SK-N-SH (cell line): ENCODE results near the gene ZBTB3. TPM values are rescaled to one million over a fixed set of nuclear protein-coding genes. Genes with fewer than 3 reads are reported as not detected.

ENCODE experiments used
- CTCF ChIA-PET: fragments of 300-600, 350-600 bp; formaldehyde crosslinking; extraction: SDS; loops from one replicate; lab custom pipeline; 2021; lab: Yijun Ruan, JAX
- POLR2A ChIA-PET: fragments of 350-600 bp; sonication (Branson Sonifier 250); formaldehyde crosslinking; extraction: SDS; loops from one replicate; lab custom pipeline; 2020; ENCODE audit warnings: antibody characterized with exemption, inconsistent platforms; lab: Yijun Ruan, JAX
- DNase-seq: peaks from one replicate; pipeline ENCODE4 v3.0.0; 2012
- H2AFZ ChIP-seq: fragments of 200-600 bp; sonication (generic); 2 replicates; pipeline ENCODE4 v1.8.1; 2016; ENCODE audit warnings: antibody characterized with exemption, mild to moderate bottlenecking, low read depth
- H3F3A ChIP-seq: fragments of 200-600 bp; sonication (generic); replicated peaks from 2 replicates; pipeline ENCODE3; 2016; ENCODE audit warnings: antibody characterized with exemption, mild to moderate bottlenecking; ENCODE audit not compliant: insufficient read depth
- H3K27ac ChIP-seq, 2 experiments: fragments of 200-500 bp in 1 of 2; fragments of 200-600 bp in 1 of 2; sonication (Bioruptor generic) in 1 of 2; sonication (generic), shearing (Covaris generic) in 1 of 2; 2 replicates each; pipeline versions ENCODE4 v1.5.1 to v1.6.1; 2014 to 2016; ENCODE audit warnings: low read depth in 2 of 2, inconsistent platforms in 1 of 2, low read length in 1 of 2, mild to moderate bottlenecking in 1 of 2, mixed read lengths in 1 of 2
- H3K27me3 ChIP-seq: fragments of 200-600 bp; sonication (generic), shearing (Covaris generic); 2 replicates; pipeline ENCODE4 v1.6.1; 2016; ENCODE audit warnings: mixed run types; ENCODE audit not compliant: insufficient read depth
- H3K36me3 ChIP-seq, 2 experiments: fragments of 200-500 bp in 1 of 2; fragments of 200-600 bp in 1 of 2; sonication (Bioruptor generic) in 1 of 2; sonication (generic) in 1 of 2; replicated peaks in 1 of 2; 2 replicates each; pipeline versions ENCODE3 to v1.5.1; 2014 to 2016; ENCODE audit warnings: low read length in 1 of 2, mild to moderate bottlenecking in 1 of 2; ENCODE audit not compliant: insufficient read depth in 2 of 2, control insufficient read depth in 1 of 2
- H3K4me1 ChIP-seq, 2 experiments: fragments of 200-500 bp in 1 of 2; fragments of 200-600 bp in 1 of 2; sonication (Bioruptor generic) in 1 of 2; sonication (generic), shearing (Covaris generic) in 1 of 2; 2 replicates each; pipeline versions ENCODE4 v1.5.1 to v1.6.1; 2014 to 2016; ENCODE audit warnings: low read depth in 1 of 2, low read length in 1 of 2, mixed run types in 1 of 2; ENCODE audit not compliant: insufficient read depth in 2 of 2, control insufficient read depth in 1 of 2
- H3K4me2 ChIP-seq: fragments of 200-600 bp; sonication (generic), shearing (Covaris generic); 2 replicates; pipeline ENCODE4 v1.6.1; 2017; ENCODE audit warnings: mixed run types
- H3K4me3 ChIP-seq, 2 experiments: fragments of 200-500 bp in 1 of 2; fragments of 200-600 bp in 1 of 2; sonication (Bioruptor generic) in 1 of 2; sonication (generic), shearing (Covaris generic) in 1 of 2; 2 replicates each; pipeline versions ENCODE4 v1.5.1 to v1.8.1; 2014 to 2016; ENCODE audit warnings: low read depth in 2 of 2, inconsistent platforms in 1 of 2, low read length in 1 of 2, mild to moderate bottlenecking in 1 of 2, mixed read lengths in 1 of 2, moderate library complexity in 1 of 2
- H3K79me2 ChIP-seq: fragments of 200-600 bp; sonication (generic); 2 replicates; pipeline ENCODE4 v1.8.1; 2017; ENCODE audit warnings: mild to moderate bottlenecking; ENCODE audit not compliant: insufficient read depth
- H3K9ac ChIP-seq: fragments of 200-600 bp; sonication (generic); 2 replicates; pipeline ENCODE4 v1.6.1; 2017; ENCODE audit warnings: mixed run types
- H3K9me2 ChIP-seq: fragments of 200-600 bp; sonication (generic); 2 replicates; pipeline ENCODE4 v1.6.1; 2017; ENCODE audit warnings: mixed run types
- H3K9me3 ChIP-seq: fragments of 200-600 bp; sonication (generic); 2 replicates; pipeline ENCODE4 v1.6.1; 2017; ENCODE audit warnings: mixed run types, mild to moderate bottlenecking, moderate library complexity
- H4K20me1 ChIP-seq: fragments of 200-600 bp; sonication (generic); 2 replicates; pipeline ENCODE4 v1.6.1; 2017; ENCODE audit warnings: mild to moderate bottlenecking, mixed run types; ENCODE audit not compliant: insufficient read depth
- ELF1 ChIP-seq: IDR thresholded peaks from 2 replicates; pipeline ENCODE4 v1.4.0; 2012
- EP300 ChIP-seq, 2 experiments: IDR thresholded peaks; 2 replicates each; pipeline versions ENCODE4 v1.4.0 to v1.6.1; 2012; ENCODE audit warnings: borderline replicate concordance in 1 of 2, low read depth in 1 of 2, low read length in 1 of 2
- EZH2phosphoT487 ChIP-seq: fragments of 200-600 bp; sonication (generic); IDR thresholded peaks from 2 replicates; pipeline ENCODE4 v1.6.1; 2017; ENCODE audit warnings: low read depth, mixed run types, mild to moderate bottlenecking, antibody characterized with exemption, moderate library complexity, borderline replicate concordance
- FOXM1 ChIP-seq: IDR thresholded peaks from 2 replicates; pipeline ENCODE4 v1.4.0; 2012; ENCODE audit warnings: low read depth, mild to moderate bottlenecking
- IRF3 ChIP-seq: fragments of 150-350 bp; IDR thresholded peaks from 2 replicates; pipeline ENCODE4 v1.6.1; 2016; ENCODE audit warnings: mild to moderate bottlenecking, low read depth, low read length
- JUND ChIP-seq: IDR thresholded peaks from 2 replicates; pipeline ENCODE4 v1.4.0; 2012
- MEF2A ChIP-seq: IDR thresholded peaks from 2 replicates; pipeline ENCODE4 v1.4.0; 2012; ENCODE audit warnings: low read depth, borderline replicate concordance
- NFIC ChIP-seq: IDR thresholded peaks from 2 replicates; pipeline ENCODE4 v1.4.0; 2012; ENCODE audit warnings: borderline replicate concordance
- NRF1 ChIP-seq: IDR thresholded peaks from 2 replicates; pipeline ENCODE4 v1.6.1; 2012; ENCODE audit warnings: low read depth, mild to moderate bottlenecking, low read length
- RCOR1 ChIP-seq: fragments of 150-350 bp; IDR thresholded peaks from 2 replicates; pipeline ENCODE4 v1.6.1; 2017; ENCODE audit warnings: antibody characterized with exemption, low read length
- RFX5 ChIP-seq: IDR thresholded peaks from 2 replicates; pipeline ENCODE4 v1.6.1; 2012; ENCODE audit warnings: mild to moderate bottlenecking, improper control_type of control experiment, low read length
- RXRA ChIP-seq: IDR thresholded peaks from 2 replicates; pipeline ENCODE4 v1.4.0; 2012; ENCODE audit warnings: low read depth, mild to moderate bottlenecking, borderline replicate concordance
- SMC3 ChIP-seq: IDR thresholded peaks from 2 replicates; pipeline ENCODE4 v1.6.1; 2012; ENCODE audit warnings: low read depth, low read length, improper control_type of control experiment
- TAF1 ChIP-seq: IDR thresholded peaks from 2 replicates; pipeline ENCODE4 v1.6.1; 2012; ENCODE audit warnings: low read depth, mild to moderate bottlenecking, low read length, moderate library complexity, borderline replicate concordance
- ZBTB33 ChIP-seq: IDR thresholded peaks from 2 replicates; pipeline ENCODE4 v1.4.0; 2012; ENCODE audit warnings: low read depth, borderline replicate concordance
- WGBS: methylation state at CpG from one replicate; pipeline ENCODE4 v1.1.6; 2017; ENCODE audit warnings: low lambda C conversion rate; 5-methylcytosine and 5-hydroxymethylcytosine counted together
- polyA plus RNA-seq, 3 experiments: library from polyadenylated mRNA; depleted of rRNA; stranded (reverse); fragments of >200 nt; gene quantifications; 2 replicates each; pipeline ENCODE4 v1.2.3, GENCODE V29; 2012
- TF ChIP-seq, protein P1 (sequence below): IDR thresholded peaks from 2 replicates; pipeline ENCODE4 v1.4.0; 2012; ENCODE audit warnings: low read depth
- TF ChIP-seq, protein P2 (sequence below): IDR thresholded peaks from 2 replicates; pipeline ENCODE4 v1.6.1; 2012; ENCODE audit warnings: mild to moderate bottlenecking, low read depth, low read length, moderate library complexity

The ZBTB3 gene
- polyA plus RNA-seq, 1 of the 3 experiments (the other 2 are of a cell fraction) = 2.1 TPM

- TF ChIP-seq FOXM1 (no peak), JUND (no peak), MEF2A (no peak), NRF1 (no peak), RFX5 (no peak), ELF1 (peak; percentile 80), SMC3 (no peak), RXRA (no peak), ZBTB33 (no peak), NFIC (no peak), TAF1 (peak; percentile 78)
- TF ChIP-seq, protein P1, sequence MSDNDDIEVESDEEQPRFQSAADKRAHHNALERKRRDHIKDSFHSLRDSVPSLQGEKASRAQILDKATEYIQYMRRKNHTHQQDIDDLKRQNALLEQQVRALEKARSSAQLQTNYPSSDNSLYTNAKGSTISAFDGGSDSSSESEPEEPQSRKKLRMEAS = peak; percentile 65; the same call in 1 of the 2 replicates
Observed at GRCh38 chr11:62753736-62754603, at the start of gene ZBTB3 (continued).

DNA sequence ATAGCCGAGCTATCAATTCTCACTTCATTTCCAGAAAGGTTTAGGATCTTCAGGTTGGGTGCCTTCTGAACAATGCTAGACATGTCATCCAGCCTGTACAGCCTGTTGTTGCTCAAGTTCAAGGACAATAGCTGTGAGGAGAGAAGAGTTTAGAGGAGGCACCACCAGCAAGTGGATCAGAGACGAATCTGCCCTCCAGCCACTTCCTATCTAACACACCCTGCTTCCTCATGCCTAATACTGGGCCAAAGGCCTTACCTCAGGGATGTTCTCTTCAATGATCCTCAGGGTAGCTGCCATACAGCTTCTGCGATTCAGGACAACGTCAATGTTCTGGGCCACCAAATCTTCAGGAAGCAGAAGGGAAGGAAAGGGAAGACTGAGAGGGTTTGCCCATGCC lies 47.1 kb upstream of the ZBTB3 start:
- peaks cover 8 to 16% of the 10 kb centered on the region in 2 experiments for H3K4me1 ChIP-seq
- POLR2A ChIA-PET = interaction anchor here (0.7 to 1.5 kb wide), 3 partner anchors 14 to 129 kb away, joined by 3 to 5 read pairs (median 4); partner anchors contain the start of genes LBHD1, TMEM179B and UQCC3
- H4K20me1 ChIP-seq = peaks cover 16% of the 10 kb centered on the region
- no peak overlapping the region for H3K4me2 ChIP-seq
- H3K27ac ChIP-seq = no peak overlapping the region
- no peak for DNase-seq
- 95% methylated on average over 3 of the region's 4 CpGs for WGBS
- no peak overlapping the region for H3K9ac ChIP-seq
- TF ChIP-seq, protein P2, sequence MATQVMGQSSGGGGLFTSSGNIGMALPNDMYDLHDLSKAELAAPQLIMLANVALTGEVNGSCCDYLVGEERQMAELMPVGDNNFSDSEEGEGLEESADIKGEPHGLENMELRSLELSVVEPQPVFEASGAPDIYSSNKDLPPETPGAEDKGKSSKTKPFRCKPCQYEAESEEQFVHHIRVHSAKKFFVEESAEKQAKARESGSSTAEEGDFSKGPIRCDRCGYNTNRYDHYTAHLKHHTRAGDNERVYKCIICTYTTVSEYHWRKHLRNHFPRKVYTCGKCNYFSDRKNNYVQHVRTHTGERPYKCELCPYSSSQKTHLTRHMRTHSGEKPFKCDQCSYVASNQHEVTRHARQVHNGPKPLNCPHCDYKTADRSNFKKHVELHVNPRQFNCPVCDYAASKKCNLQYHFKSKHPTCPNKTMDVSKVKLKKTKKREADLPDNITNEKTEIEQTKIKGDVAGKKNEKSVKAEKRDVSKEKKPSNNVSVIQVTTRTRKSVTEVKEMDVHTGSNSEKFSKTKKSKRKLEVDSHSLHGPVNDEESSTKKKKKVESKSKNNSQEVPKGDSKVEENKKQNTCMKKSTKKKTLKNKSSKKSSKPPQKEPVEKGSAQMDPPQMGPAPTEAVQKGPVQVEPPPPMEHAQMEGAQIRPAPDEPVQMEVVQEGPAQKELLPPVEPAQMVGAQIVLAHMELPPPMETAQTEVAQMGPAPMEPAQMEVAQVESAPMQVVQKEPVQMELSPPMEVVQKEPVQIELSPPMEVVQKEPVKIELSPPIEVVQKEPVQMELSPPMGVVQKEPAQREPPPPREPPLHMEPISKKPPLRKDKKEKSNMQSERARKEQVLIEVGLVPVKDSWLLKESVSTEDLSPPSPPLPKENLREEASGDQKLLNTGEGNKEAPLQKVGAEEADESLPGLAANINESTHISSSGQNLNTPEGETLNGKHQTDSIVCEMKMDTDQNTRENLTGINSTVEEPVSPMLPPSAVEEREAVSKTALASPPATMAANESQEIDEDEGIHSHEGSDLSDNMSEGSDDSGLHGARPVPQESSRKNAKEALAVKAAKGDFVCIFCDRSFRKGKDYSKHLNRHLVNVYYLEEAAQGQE = no peak
- no peak for TF ChIP-seq IRF3
- TF ChIP-seq NRF1 = no peak
- TF ChIP-seq RCOR1 = no peak
- no peak for TF ChIP-seq EP300 (IDR thresholded peaks at IDR 0.05; ENCODE audit: borderline replicate concordance in 1 of 2, low read depth in 1 of 2, low read length in 1 of 2)
- TF ChIP-seq EZH2phosphoT487 = no peak
- TF ChIP-seq, all 33 proteins: peak for 0
- H3K36me3 ChIP-seq = peaks cover 60 to 72% of the 10 kb centered on the region in 2 experiments
- no peaks in the 10 kb centered on the region for H3K27me3 ChIP-seq
- CTCF ChIA-PET = interaction anchor here (1.3 kb wide), 2 partner anchors 10 to 15 kb away, joined by 4 read pairs; no protein-coding TSS in a partner anchor
- H3K4me3 ChIP-seq = no peak overlapping the region
- no peaks in the 10 kb centered on the region for H3K9me2 ChIP-seq
- H3K79me2 ChIP-seq = peaks cover 41% of the 10 kb centered on the region
- no peak overlapping the region for H2AFZ ChIP-seq
- H3K9me3 ChIP-seq = no peaks in the 10 kb centered on the region
- peaks cover 20% of the 10 kb centered on the region for H3F3A ChIP-seq
